Amniotic stem cell (primary cell): ENCODE results near the gene BIK.
A peak's percentile ranks its signal among the peaks of the same experiment; 100 is the strongest.
"Not testable (repeated sequence)": the region's sequence is repeated elsewhere in the genome, so short reads cannot be mapped to it uniquely, and the experiment has no call there.

Experiments used
- DNase-seq: peaks from one replicate; lab custom pipeline; 2025; lab: John Stamatoyannopoulos, UW

BIK gene

GRCh38 chr22:43136255-43136654, 25.7 kb downstream of the BIK start:
- no peak for DNase-seq

- no peak for DNase-seq
These were observed 26.3 kb downstream of the BIK start for GRCh38 chr22:43136801-43137200.

- peak; percentile 32 for DNase-seq
These were observed 32.5 kb downstream of the BIK start, which contains the start of gene MCAT for GRCh38 chr22:43142880-43143562. MCAT (minus strand) TSS chr22:43143398; CDS start chr22:43143348, 50 bp downstream.

- DNase-seq: no peak
These were observed 34.4 kb downstream of the BIK start for GRCh38 chr22:43144949-43145348.

GRCh38 chr22:43145371-43145770, 34.8 kb downstream of the BIK start:
- DNase-seq: not testable (repeated sequence)

- not testable (repeated sequence) for DNase-seq
These were observed 35.8 kb downstream of the BIK start for GRCh38 chr22:43146332-43146731.

GRCh38 chr22:43147821-43148220, 37.3 kb downstream of the BIK start:
- no peak for DNase-seq

- no peak for DNase-seq
These were observed 38.0 kb downstream of the BIK start for GRCh38 chr22:43148581-43148980.

GRCh38 chr22:43150731-43151206, 40.2 kb downstream of the BIK start:
- DNase-seq: no peak

GRCh38 chr22:43151251-43152002, 40.9 kb downstream of the BIK start, which contains the start of gene TSPO:
TSPO (plus strand) TSS chr22:43151559; CDS start chr22:43159239, 7,680 bp downstream.
- DNase-seq: peak; percentile 13

- DNase-seq: no peak
These were observed 41.4 kb downstream of the BIK start for GRCh38 chr22:43152003-43152356.

- peak; percentile 31 for DNase-seq
These were observed 42.0 kb downstream of the BIK start for GRCh38 chr22:43152357-43153071.

- DNase-seq: no peak
These were observed 43.3 kb downstream of the BIK start for GRCh38 chr22:43153899-43154298.

- no peak for DNase-seq
These were observed 44.5 kb downstream of the BIK start for GRCh38 chr22:43154887-43155536.

GRCh38 chr22:43155789-43156188, 45.2 kb downstream of the BIK start:
- DNase-seq: no peak

GRCh38 chr22:43156413-43156812, 45.9 kb downstream of the BIK start:
- DNase-seq: no peak

- no peak for DNase-seq
These were observed 47.5 kb downstream of the BIK start for GRCh38 chr22:43157874-43158546.

GRCh38 chr22:43158778-43159483, 48.4 kb downstream of the BIK start:
- DNase-seq: no peak

GRCh38 chr22:43159484-43160178, 49.1 kb downstream of the BIK start:
- no peak for DNase-seq

GRCh38 chr22:43160497-43161126, 50.1 kb downstream of the BIK start:
- no peak for DNase-seq
